K562 (cell line): ENCODE results near the gene LIN7A. TPM values are rescaled to one million over a fixed set of nuclear protein-coding genes. Genes with fewer than 3 reads are reported as not detected.

Experiments used
- ATAC-seq: fragments of 200-7000 bp; cut with Tn5 transposase; 3 replicates; pipeline ENCODE4 v1.9.1; 2020; ENCODE audit warnings: moderate library complexity
- BruUV-seq: library from RNA; stranded (reverse); fragments of 400-500 nt; replicated peaks from 2 replicates; lab custom pipeline; 2021; lab: Mats Ljungman, UMichigan
- CTCF ChIA-PET: fragments of 300-600 bp; formaldehyde crosslinking; extraction: SDS; loops from one replicate; lab custom pipeline; 2021; ENCODE audit warnings: low intra/inter-chr PET ratio; lab: Yijun Ruan, JAX
- POLR2A ChIA-PET: fragments of 300-600, 350-650 bp; sonication (Branson Sonifier 250); formaldehyde crosslinking; extraction: SDS; loops from one replicate; lab custom pipeline; 2021; ENCODE audit warnings: antibody characterized with exemption, inconsistent platforms; lab: Yijun Ruan, JAX
- DNase-seq, 4 experiments: peaks; one replicate each; pipeline versions ENCODE4 v3.0.0 to v3.0.0-alpha.2; 2011 to 2018; ENCODE audit warnings: low spot score in 3 of 4, mixed read lengths in 3 of 4; ENCODE audit errors: extremely low read depth in 1 of 4
- FAIRE-seq: peaks from 2 replicates; lab custom pipeline; 2011; peaks lifted over from hg19 to GRCh38; lab: Jason Lieb, UNC
- H2AFZ ChIP-seq: 2 replicates; pipeline ENCODE4 v1.6.0; 2011; ENCODE audit warnings: low read depth, low read length, control low read depth, inconsistent platforms
- H3K27ac ChIP-seq: fragments of 200-600 bp; 3 replicates; pipeline ENCODE4 v1.8.0; 2011; ENCODE audit warnings: low read depth, mild to moderate bottlenecking, control low read depth, inconsistent platforms, low read length, moderate library complexity, mixed read lengths; ENCODE audit errors: extremely low read depth
- H3K27me3 ChIP-seq, 2 experiments: fragments of 300-600 bp in 1 of 2; 2 replicates in 1 of 2; 3 replicates in 1 of 2; pipeline versions ENCODE4 v1.6.0 to v1.8.0; 2011; ENCODE audit warnings: inconsistent platforms in 2 of 2, low read length in 2 of 2, mild to moderate bottlenecking in 1 of 2, mixed read lengths in 1 of 2, moderate library complexity in 1 of 2; ENCODE audit not compliant: control insufficient read depth in 2 of 2, insufficient read depth in 2 of 2
- H3K36me3 ChIP-seq: fragments of 300-600 bp; 3 replicates; pipeline ENCODE4 v1.8.0; 2011; ENCODE audit warnings: mild to moderate bottlenecking, low read length, inconsistent platforms; ENCODE audit not compliant: control insufficient read depth, insufficient read depth
- H3K4me1 ChIP-seq, 2 experiments: fragments of 200-600 bp in 1 of 2; replicated peaks in 1 of 2; 2 replicates in 1 of 2; 3 replicates in 1 of 2; pipeline versions ENCODE4 v1.5.1 to v1.8.0; 2011; ENCODE audit warnings: inconsistent platforms in 2 of 2, low read length in 2 of 2, mild to moderate bottlenecking in 1 of 2, mixed read lengths in 1 of 2, moderate library complexity in 1 of 2; ENCODE audit not compliant: control insufficient read depth in 2 of 2, insufficient read depth in 2 of 2
- H3K4me2 ChIP-seq: 2 replicates; pipeline ENCODE4 v1.6.1; 2011; ENCODE audit warnings: low read length, control low read depth, inconsistent platforms, mixed read lengths; ENCODE audit not compliant: insufficient read depth
- H3K4me3 ChIP-seq: fragments of 200-600 bp; sonication (generic), shearing (Covaris generic); 2 replicates; pipeline ENCODE4 v1.5.1; 2016; ENCODE audit warnings: control low read depth, inconsistent platforms
- H3K79me2 ChIP-seq: fragments of 200-600 bp; 3 replicates; pipeline ENCODE4 v1.8.0; 2011; ENCODE audit warnings: low read length, inconsistent platforms; ENCODE audit not compliant: control insufficient read depth, insufficient read depth
- H3K9ac ChIP-seq, 2 experiments: 2 replicates each; pipeline versions ENCODE4 v1.6.0 to v1.6.1; 2011; ENCODE audit warnings: low read depth in 2 of 2, low read length in 2 of 2, control low read depth in 1 of 2, inconsistent platforms in 1 of 2, mild to moderate bottlenecking in 1 of 2, mixed read lengths in 1 of 2; ENCODE audit not compliant: insufficient read depth in 1 of 2
- H3K9me1 ChIP-seq: one replicate; pipeline ENCODE4 v1.6.0; 2011; ENCODE audit warnings: inconsistent platforms, mild to moderate bottlenecking, low read length, moderate library complexity; ENCODE audit not compliant: control insufficient read depth, insufficient read depth
- H3K9me3 ChIP-seq: replicated peaks from 2 replicates; pipeline ENCODE4 v1.5.1; 2011; ENCODE audit warnings: low read depth, low read length, inconsistent platforms; ENCODE audit not compliant: control insufficient read depth, insufficient read depth
- H4K20me1 ChIP-seq: replicated peaks from 2 replicates; pipeline ENCODE4 v1.6.1; 2011; ENCODE audit warnings: low read length, inconsistent platforms, mixed read lengths; ENCODE audit not compliant: control insufficient read depth, insufficient read depth
- ARHGAP35 ChIP-seq: fragments of 450-650 bp; IDR thresholded peaks from 2 replicates; pipeline ENCODE4 v1.6.1; 2018; ENCODE audit not compliant: partially characterized antibody
- FIP1L1 ChIP-seq: fragments of 200-400 bp; formaldehyde crosslinking; IDR thresholded peaks from 2 replicates; pipeline ENCODE4 v1.6.1; 2018; ENCODE audit warnings: mild to moderate bottlenecking, low read depth, low read length; ENCODE audit not compliant: poor library complexity, severe bottlenecking
- KLF16 ChIP-seq: IDR thresholded peaks from 2 replicates; pipeline ENCODE4 v1.6.1; 2016; ENCODE audit warnings: antibody characterized with exemption
- MYBL2 ChIP-seq, 2 experiments: fragments of 450-650 bp in 1 of 2; sonication (generic) in 1 of 2; formaldehyde crosslinking in 1 of 2; IDR thresholded peaks; 2 replicates each; pipeline versions ENCODE4 v1.6.1 to v1.8.1; 2017 to 2022; ENCODE audit warnings: borderline replicate concordance in 1 of 2, inconsistent platforms in 1 of 2, low read depth in 1 of 2, mild to moderate bottlenecking in 1 of 2, missing genetic modification reagents in 1 of 2, moderate library complexity in 1 of 2
- TAF7 ChIP-seq: fragments of 450-650 bp; IDR thresholded peaks from 2 replicates; pipeline ENCODE4 v1.6.1; 2016; ENCODE audit warnings: missing genetic modification characterization, missing compliant biosample characterization
- TCFL5 ChIP-seq: fragments of 250-450 bp; sonication (Bioruptor Pico); conservative IDR thresholded peaks from 2 replicates; pipeline ENCODE4 v1.6.1; 2021; ENCODE audit warnings: mild to moderate bottlenecking, moderate library complexity, matching md5 sums
- VEZF1 ChIP-seq: fragments of 200-800 bp; sonication (Bioruptor generic); IDR thresholded peaks from 2 replicates; pipeline ENCODE4 v1.6.1; 2017; ENCODE audit warnings: missing genetic modification characterization, missing compliant biosample characterization
- ZNF311 ChIP-seq: fragments of 250-450 bp; sonication (Bioruptor Pico); IDR thresholded peaks from 2 replicates; pipeline ENCODE4 v1.4.0; 2020; ENCODE audit warnings: mild to moderate bottlenecking, moderate library complexity
- ZNF431 ChIP-seq: sonication (generic); formaldehyde crosslinking; IDR thresholded peaks from 2 replicates; pipeline ENCODE4 v1.8.0; 2022; ENCODE audit warnings: mild to moderate bottlenecking, missing genetic modification reagents
- ZNF77 ChIP-seq: fragments of 250-450 bp; sonication (Bioruptor Pico); IDR thresholded peaks from 2 replicates; pipeline ENCODE4 v1.5.0; 2020
- WGBS: fragments of 100-300 bp; shearing (Covaris generic); methylation state at CpG from one replicate; pipeline ENCODE4 v1.1.6; 2016; ENCODE audit warnings: low coverage, mixed read lengths; ENCODE audit not compliant: insufficient coverage; ENCODE audit errors: missing lambda C conversion rate; 5-methylcytosine and 5-hydroxymethylcytosine counted together
- in situ Hi-C: fragments of 300-500 bp; cut with MboI; formaldehyde crosslinking; loops from 4 replicates; pipeline ENCODE4 v1.15.0; 2018; ENCODE audit warnings: inconsistent platforms, mixed read lengths
- intact Hi-C: fragments of 100-400 bp; cut with micrococcal nuclease; formaldehyde crosslinking; loops from 2 replicates; pipeline ENCODE4 v1.14.2; 2022
- polyA plus RNA-seq, 8 experiments: library from polyadenylated mRNA; depleted of rRNA in 4 of 8; stranded (reverse) in 5 of 8; unstranded in 3 of 8; fragments of >200 nt; fragmentation: Nextera tagmentation in 2 of 8; fragmentation: Illumina TruSeq in 1 of 8; extraction: Ambion mirVana in 2 of 8; extraction: Trizol in 1 of 8; gene quantifications; 2 replicates each; pipeline versions ENCODE4 v1.2.1 to v1.2.3, GENCODE V29; 2011 to 2014; ENCODE audit warnings: inconsistent platforms in 1 of 8, missing spikeins in 1 of 8
- total RNA-seq, 7 experiments: library from RNA; depleted of rRNA in 6 of 7; stranded (reverse); fragments of >200 nt in 6 of 7; fragmentation: Illumina TruSeq in 2 of 7; extraction: Trizol in 2 of 7; gene quantifications; 2 replicates each; pipeline versions ENCODE4 v1.2.1 to v1.2.3, GENCODE V29; 2011 to 2021; ENCODE audit warnings: low replicate concordance in 1 of 7
- TF ChIP-seq, protein P1 (sequence below): fragments of 450-650 bp; formaldehyde crosslinking; IDR thresholded peaks from 2 replicates; pipeline ENCODE4 v1.4.0; 2022; ENCODE audit warnings: missing genetic modification characterization
- TF ChIP-seq, protein P2 (sequence below), 2 experiments: fragments of 450-650 bp; formaldehyde crosslinking in 1 of 2; IDR thresholded peaks; 2 replicates each; pipeline versions ENCODE4 v1.4.0 to v1.6.1; 2014 to 2020; ENCODE audit warnings: mild to moderate bottlenecking in 2 of 2, borderline replicate concordance in 1 of 2, low read depth in 1 of 2

LIN7A gene
- total and polyA plus RNA-seq, 9 of the 15 experiments (the other 6 are each of a cell fraction or from before 2014, with no cell fraction given): not detected

DNA sequence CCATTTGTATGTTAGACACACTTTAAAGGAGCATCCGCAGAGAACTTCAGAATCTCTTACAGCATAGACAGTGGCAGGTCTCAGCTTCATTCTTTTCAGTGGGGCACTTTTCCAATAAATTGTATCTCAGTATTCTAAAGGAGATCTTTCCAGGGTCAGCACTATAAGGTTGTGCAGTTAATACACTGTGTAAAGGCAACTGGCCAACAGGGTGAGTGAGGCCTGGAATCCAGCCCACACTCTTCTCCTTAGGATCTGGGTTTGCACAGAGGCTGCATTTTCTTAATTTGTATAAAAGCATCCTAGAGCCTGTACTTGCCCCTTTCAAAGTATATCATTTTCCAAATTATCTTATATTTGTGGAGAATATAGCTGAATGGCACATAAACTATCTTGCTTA, 126.9 kb downstream of the LIN7A start:
- Histone ChIP-seq H2AFZ (no peak overlapping the region), H3K36me3 (no peaks in the 10 kb centered on the region), H3K79me2 (no peaks in the 10 kb centered on the region), H3K27me3 (no peaks in the 10 kb centered on the region), H3K4me2 (no peak overlapping the region), H3K4me1 (no peaks in the 10 kb centered on the region), H3K4me3 (no peak overlapping the region), H3K9me1 (no peaks in the 10 kb centered on the region), H3K27ac (no peak overlapping the region), H3K9ac (no peak overlapping the region), H4K20me1 (no peaks in the 10 kb centered on the region), H3K9me3 (no peaks in the 10 kb centered on the region)
- intact Hi-C loops (no loop called here), in situ Hi-C loops (no loop called here)
- POLR2A ChIA-PET: no interaction called here
- BruUV-seq: no TSS peak
- DNase-seq (no peak), ATAC-seq (no peak), FAIRE-seq (no peak)
- WGBS: 0% methylated on average over 1 of the region's 1 CpG
- CTCF ChIA-PET: no interaction called here
- TF ChIP-seq VEZF1 (CRISPR knock-in tag): no peak
- TF ChIP-seq ZNF431 (CRISPR knock-in tag): no peak
- no peak for TF ChIP-seq TAF7 (tag)
- TF ChIP-seq KLF16: no peak
- TF ChIP-seq FIP1L1: no peak
- TF ChIP-seq, protein P1, sequence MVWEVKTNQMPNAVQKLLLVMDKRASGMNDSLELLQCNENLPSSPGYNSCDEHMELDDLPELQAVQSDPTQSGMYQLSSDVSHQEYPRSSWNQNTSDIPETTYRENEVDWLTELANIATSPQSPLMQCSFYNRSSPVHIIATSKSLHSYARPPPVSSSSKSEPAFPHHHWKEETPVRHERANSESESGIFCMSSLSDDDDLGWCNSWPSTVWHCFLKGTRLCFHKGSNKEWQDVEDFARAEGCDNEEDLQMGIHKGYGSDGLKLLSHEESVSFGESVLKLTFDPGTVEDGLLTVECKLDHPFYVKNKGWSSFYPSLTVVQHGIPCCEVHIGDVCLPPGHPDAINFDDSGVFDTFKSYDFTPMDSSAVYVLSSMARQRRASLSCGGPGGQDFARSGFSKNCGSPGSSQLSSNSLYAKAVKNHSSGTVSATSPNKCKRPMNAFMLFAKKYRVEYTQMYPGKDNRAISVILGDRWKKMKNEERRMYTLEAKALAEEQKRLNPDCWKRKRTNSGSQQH (CRISPR knock-in tag): no peak
- no peak for TF ChIP-seq ARHGAP35
- TF ChIP-seq MYBL2 (IDR thresholded peaks at IDR 0.05; ENCODE audit: low read depth): no peak
- TF ChIP-seq MYBL2 (CRISPR knock-in tag; IDR thresholded peaks at IDR 0.05; ENCODE audit: borderline replicate concordance): no peak
- no peak for TF ChIP-seq ZNF311 (CRISPR knock-in tag)
- TF ChIP-seq, protein P2, sequence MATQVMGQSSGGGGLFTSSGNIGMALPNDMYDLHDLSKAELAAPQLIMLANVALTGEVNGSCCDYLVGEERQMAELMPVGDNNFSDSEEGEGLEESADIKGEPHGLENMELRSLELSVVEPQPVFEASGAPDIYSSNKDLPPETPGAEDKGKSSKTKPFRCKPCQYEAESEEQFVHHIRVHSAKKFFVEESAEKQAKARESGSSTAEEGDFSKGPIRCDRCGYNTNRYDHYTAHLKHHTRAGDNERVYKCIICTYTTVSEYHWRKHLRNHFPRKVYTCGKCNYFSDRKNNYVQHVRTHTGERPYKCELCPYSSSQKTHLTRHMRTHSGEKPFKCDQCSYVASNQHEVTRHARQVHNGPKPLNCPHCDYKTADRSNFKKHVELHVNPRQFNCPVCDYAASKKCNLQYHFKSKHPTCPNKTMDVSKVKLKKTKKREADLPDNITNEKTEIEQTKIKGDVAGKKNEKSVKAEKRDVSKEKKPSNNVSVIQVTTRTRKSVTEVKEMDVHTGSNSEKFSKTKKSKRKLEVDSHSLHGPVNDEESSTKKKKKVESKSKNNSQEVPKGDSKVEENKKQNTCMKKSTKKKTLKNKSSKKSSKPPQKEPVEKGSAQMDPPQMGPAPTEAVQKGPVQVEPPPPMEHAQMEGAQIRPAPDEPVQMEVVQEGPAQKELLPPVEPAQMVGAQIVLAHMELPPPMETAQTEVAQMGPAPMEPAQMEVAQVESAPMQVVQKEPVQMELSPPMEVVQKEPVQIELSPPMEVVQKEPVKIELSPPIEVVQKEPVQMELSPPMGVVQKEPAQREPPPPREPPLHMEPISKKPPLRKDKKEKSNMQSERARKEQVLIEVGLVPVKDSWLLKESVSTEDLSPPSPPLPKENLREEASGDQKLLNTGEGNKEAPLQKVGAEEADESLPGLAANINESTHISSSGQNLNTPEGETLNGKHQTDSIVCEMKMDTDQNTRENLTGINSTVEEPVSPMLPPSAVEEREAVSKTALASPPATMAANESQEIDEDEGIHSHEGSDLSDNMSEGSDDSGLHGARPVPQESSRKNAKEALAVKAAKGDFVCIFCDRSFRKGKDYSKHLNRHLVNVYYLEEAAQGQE (IDR thresholded peaks at IDR 0.05; ENCODE audit: borderline replicate concordance): no peak
- TF ChIP-seq, protein P2 (CRISPR knock-in tag; IDR thresholded peaks at IDR 0.05; ENCODE audit: low read depth): no peak
- TF ChIP-seq TCFL5 (CRISPR knock-in tag): no peak
- no peak for TF ChIP-seq ZNF77 (CRISPR knock-in tag)
